Kidney epithelial cell (primary cell): ENCODE measurements around the gene ELMO3. TPM values are rescaled to one million over a fixed set of nuclear protein-coding genes. Genes with fewer than 3 reads are reported as not detected.

Experiments
- DNase-seq: peaks from one replicate; pipeline ENCODE4 v3.0.0-alpha.2; 2010; ENCODE audit warnings: low read depth
- H3K27me3 ChIP-seq: 2 replicates; pipeline ENCODE4 v1.6.0; 2011; ENCODE audit warnings: low read length; ENCODE audit not compliant: control insufficient read depth, insufficient read depth
- H3K36me3 ChIP-seq: 2 replicates; pipeline ENCODE4 v1.5.1; 2011; ENCODE audit warnings: low read length; ENCODE audit not compliant: control insufficient read depth, insufficient read depth
- H3K4me3 ChIP-seq: 2 replicates; pipeline ENCODE4 v1.5.1; 2011; ENCODE audit warnings: low read depth, mild to moderate bottlenecking, control low read depth, low read length
- CTCF ChIP-seq: IDR thresholded peaks from 2 replicates; pipeline ENCODE4 v1.5.1; 2011; ENCODE audit warnings: mild to moderate bottlenecking, moderate library complexity, low read length, control low read depth, inconsistent platforms; ENCODE audit not compliant: insufficient read depth, poor library complexity, severe bottlenecking
- total RNA-seq: library from RNA; depleted of rRNA; stranded (reverse); fragments of >200 nt; gene quantifications from 2 replicates; pipeline ENCODE4 v1.2.3, GENCODE V29; 2015

ELMO3 gene
- total RNA-seq, 1 donor from 2014 or later, result 5.9 TPM

DNA sequence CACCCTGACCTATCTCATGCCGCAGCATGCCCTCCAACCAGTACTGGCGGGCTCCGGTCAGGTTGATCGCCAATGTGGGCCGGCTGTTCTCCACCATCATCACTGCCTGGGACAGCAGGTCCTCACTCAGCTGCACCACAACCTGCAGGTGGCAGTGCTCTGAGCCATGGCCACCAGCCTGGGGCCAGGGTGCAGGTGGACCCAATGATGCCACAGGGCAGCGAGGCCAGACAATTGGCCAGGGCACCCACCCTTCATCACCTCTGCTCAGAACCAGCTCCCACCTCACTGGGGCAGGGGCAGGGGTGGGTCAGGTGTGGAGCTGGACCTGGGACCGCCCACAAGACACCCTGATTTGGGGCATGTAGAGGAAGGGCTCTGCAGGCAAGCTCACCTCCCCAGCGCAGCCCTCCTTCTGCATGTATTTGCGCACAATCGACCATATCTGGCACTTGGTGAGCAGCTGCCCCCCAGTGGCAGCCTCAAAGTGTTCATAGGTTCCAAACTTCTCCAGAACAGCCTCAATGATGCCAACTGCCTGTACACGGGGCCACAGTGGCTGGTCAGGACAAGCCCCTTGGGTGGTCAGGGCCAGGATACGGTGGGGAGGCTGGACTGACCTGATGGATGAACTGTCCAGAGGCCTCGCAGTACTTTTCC is 19.4 kb upstream of the ELMO3 start:
- TF ChIP-seq CTCF, result no peak
- no peaks in the 10 kb centered on the region for H3K36me3 ChIP-seq
- DNase-seq, result no peak
- H3K27me3 ChIP-seq, result no peaks in the 10 kb centered on the region
- no peak overlapping the region for H3K4me3 ChIP-seq

DNA sequence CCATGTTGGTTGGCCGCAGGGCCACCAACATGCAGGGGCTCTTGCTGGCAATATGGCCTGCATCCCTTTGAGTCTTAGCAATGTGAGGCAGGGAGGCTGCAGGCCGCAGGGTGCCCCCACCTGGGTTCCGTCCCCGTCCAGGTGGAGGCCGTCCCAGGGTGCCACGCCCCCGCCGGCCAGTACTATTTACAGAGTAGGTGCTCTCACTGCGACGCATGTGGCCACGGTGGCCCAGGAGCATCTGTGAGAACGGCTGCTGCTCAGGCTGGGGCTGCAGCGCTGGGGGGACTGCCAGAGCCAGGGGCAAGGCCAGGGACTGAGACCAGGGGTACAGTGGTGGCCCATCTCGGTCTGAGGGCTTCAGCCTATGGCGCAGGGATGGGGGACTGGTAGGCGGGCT is 18.8 kb upstream of the ELMO3 start:
- no peak for DNase-seq
- Histone ChIP-seq H3K36me3 (no peaks in the 10 kb centered on the region), H3K4me3 (no peak overlapping the region), H3K27me3 (peaks cover 6% of the 10 kb centered on the region)
- TF ChIP-seq CTCF, result no peak

- peaks cover 6% of the 10 kb centered on the region for H3K27me3 ChIP-seq
- no peak overlapping the region for H3K4me3 ChIP-seq
- no peak for TF ChIP-seq CTCF
- DNase-seq, result no peak
- H3K36me3 ChIP-seq, result no peaks in the 10 kb centered on the region
Observed at GRCh38 chr16:67181346-67181745, 17.6 kb upstream of the ELMO3 start.

GRCh38 chr16:67182288-67182687 is 16.6 kb upstream of the ELMO3 start:
- Histone ChIP-seq H3K27me3 (peaks cover 6% of the 10 kb centered on the region), H3K36me3 (no peaks in the 10 kb centered on the region), H3K4me3 (no peak overlapping the region)
- TF ChIP-seq CTCF, result no peak
- DNase-seq, result no peak

GRCh38 chr16:67183284-67183626 is 15.7 kb upstream of the ELMO3 start:
- no peak for DNase-seq
- H3K27me3 ChIP-seq, result peaks cover 6% of the 10 kb centered on the region
- peak overlapping the region; percentile 63 for H3K4me3 ChIP-seq
- no peaks in the 10 kb centered on the region for H3K36me3 ChIP-seq
- TF ChIP-seq CTCF, result no peak
